HepG2 (cell line): ENCODE data around the gene TEX261. TPM values are rescaled to one million over a fixed set of nuclear protein-coding genes. Genes with fewer than 3 reads are reported as not detected.

Experiments used
- AHDC1 ChIP-seq: sonication (generic); formaldehyde crosslinking; IDR thresholded peaks from 2 replicates; pipeline ENCODE4 v1.5.1; 2020; ENCODE audit warnings: mild to moderate bottlenecking, missing genetic modification reagents, borderline replicate concordance
- ARNT2 ChIP-seq: sonication (generic); formaldehyde crosslinking; IDR thresholded peaks from 2 replicates; pipeline ENCODE4 v1.8.0; 2022; ENCODE audit warnings: mild to moderate bottlenecking, low read depth, missing genetic modification reagents, moderate library complexity
- BCL6 ChIP-seq: IDR thresholded peaks from 2 replicates; pipeline ENCODE4 v1.6.1; 2016; ENCODE audit warnings: missing genetic modification reagents, missing compliant biosample characterization
- GATAD1 ChIP-seq: IDR thresholded peaks from 2 replicates; pipeline ENCODE4 v1.6.1; 2016; ENCODE audit warnings: missing genetic modification reagents, missing compliant biosample characterization
- HNRNPL ChIP-seq: fragments of 200-400 bp; formaldehyde crosslinking; IDR thresholded peaks from 2 replicates; pipeline ENCODE4 v1.6.1; 2017; ENCODE audit warnings: mild to moderate bottlenecking, low read depth, low read length
- HNRNPLL ChIP-seq: fragments of 200-400 bp; formaldehyde crosslinking; IDR thresholded peaks from 2 replicates; pipeline ENCODE4 v1.6.1; 2017; ENCODE audit warnings: mild to moderate bottlenecking, low read depth, low read length; ENCODE audit not compliant: poor library complexity, severe bottlenecking
- IRF2 ChIP-seq: IDR thresholded peaks from 2 replicates; pipeline ENCODE4 v1.6.1; 2018; ENCODE audit warnings: missing genetic modification reagents, missing compliant biosample characterization
- POLR2A ChIP-seq, 2 experiments: IDR thresholded peaks; 2 replicates each; pipeline ENCODE4 v1.6.1; 2011; ENCODE audit warnings: low read depth in 2 of 2, low read length in 2 of 2, mild to moderate bottlenecking in 1 of 2, moderate library complexity in 1 of 2; ENCODE audit not compliant: insufficient read depth in 1 of 2
- SP1 ChIP-seq, 2 experiments: fragments of 450-650 bp in 1 of 2; sonication (generic) in 1 of 2; formaldehyde crosslinking in 1 of 2; IDR thresholded peaks; 2 replicates each; pipeline versions ENCODE4 v1.4.0 to v1.6.1; 2016 to 2020; ENCODE audit warnings: missing genetic modification reagents in 1 of 2
- TAF1 ChIP-seq: sonication (generic); formaldehyde crosslinking; IDR thresholded peaks from 2 replicates; pipeline ENCODE4 v1.4.0; 2020; ENCODE audit warnings: missing genetic modification reagents
- TFDP2 ChIP-seq: sonication (generic); formaldehyde crosslinking; IDR thresholded peaks from 2 replicates; pipeline ENCODE4 v1.4.0; 2020; ENCODE audit warnings: missing genetic modification reagents
- U2AF2 ChIP-seq: fragments of 200-400 bp; formaldehyde crosslinking; IDR thresholded peaks from 2 replicates; pipeline ENCODE4 v1.6.1; 2017; ENCODE audit warnings: low read depth, mild to moderate bottlenecking, low read length
- ZFP90 ChIP-seq: sonication (generic); formaldehyde crosslinking; IDR thresholded peaks from 2 replicates; pipeline ENCODE4 v1.8.0; 2022; ENCODE audit warnings: missing genetic modification reagents, mild to moderate bottlenecking, inconsistent platforms, borderline replicate concordance
- ZNF124 ChIP-seq: sonication (generic); formaldehyde crosslinking; IDR thresholded peaks from 2 replicates; pipeline ENCODE4 v1.4.0; 2020; ENCODE audit warnings: missing genetic modification reagents
- ZNF564 ChIP-seq: sonication (generic); formaldehyde crosslinking; IDR thresholded peaks from 2 replicates; pipeline ENCODE4 v1.8.1; 2023; ENCODE audit warnings: mild to moderate bottlenecking, missing genetic modification reagents
- ZNF639 ChIP-seq: conservative IDR thresholded peaks from 2 replicates; pipeline ENCODE4 v1.6.1; 2018; ENCODE audit warnings: missing genetic modification reagents
- polyA plus RNA-seq, 8 experiments: library from polyadenylated mRNA; depleted of rRNA in 3 of 8; stranded (reverse) in 7 of 8; unstranded in 1 of 8; fragments of >200 nt; fragmentation: Illumina TruSeq in 4 of 8; extraction: Trizol in 4 of 8; gene quantifications; 2 replicates each; pipeline versions ENCODE4 v1.2.1 to v1.2.3, GENCODE V29; 2011 to 2016; ENCODE audit warnings: low read depth in 4 of 8, missing spikeins in 1 of 8, mixed read lengths in 1 of 8; ENCODE audit not compliant: insufficient read depth in 1 of 8
- total RNA-seq, 5 experiments: library from RNA; depleted of rRNA; stranded (reverse); fragments of >200 nt; fragmentation: Illumina TruSeq; extraction: Trizol; gene quantifications; 2 replicates each; pipeline ENCODE4 v1.2.3, GENCODE V29; 2016; ENCODE audit warnings: low read depth in 1 of 5
- TF ChIP-seq, protein P1 (sequence below): IDR thresholded peaks from 2 replicates; pipeline ENCODE4 v1.4.0; 2020; ENCODE audit warnings: mild to moderate bottlenecking, missing genetic modification reagents

TEX261 gene
- total and polyA plus RNA-seq, 2 of the 13 experiments (the other 11 are each of a cell fraction or from before 2014, with no cell fraction given), result 43.8 to 78.7 TPM

DNA sequence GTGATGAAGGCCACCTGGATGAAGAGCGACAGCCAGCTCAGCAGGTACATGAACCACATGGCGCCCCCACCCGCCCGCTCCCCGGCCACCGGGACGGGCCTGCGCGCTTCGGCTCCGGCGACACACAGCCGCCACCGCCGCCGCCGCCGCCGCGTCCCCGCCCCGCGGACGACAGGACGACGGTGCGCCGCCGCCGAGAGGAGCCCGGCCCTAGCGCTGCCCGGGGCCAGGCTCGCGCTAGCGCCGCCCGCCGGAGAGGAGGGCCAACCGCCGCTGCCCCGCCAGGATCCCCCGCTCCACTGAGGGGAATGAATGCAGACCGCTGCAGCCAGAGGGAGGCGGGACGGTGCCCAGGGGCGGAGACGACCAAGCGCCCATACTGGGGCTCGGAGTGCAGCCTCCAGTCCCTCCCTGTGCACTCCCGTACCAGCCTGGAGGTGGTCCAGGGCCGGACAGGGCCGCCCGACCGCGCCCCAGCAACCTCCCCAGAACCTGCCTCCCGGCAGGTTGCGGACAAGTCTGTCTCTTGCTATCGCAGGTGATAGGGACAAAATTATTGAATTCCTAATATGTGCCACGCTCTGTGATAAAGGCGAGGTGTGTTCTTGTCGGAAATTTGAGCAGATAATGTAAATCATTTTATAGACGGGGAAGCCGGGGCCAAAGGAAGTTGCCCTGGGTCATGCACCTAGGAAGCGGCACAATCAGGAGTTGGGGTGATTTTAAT is at the start of gene TEX261 (continued):
- peak; percentile 87 for TF ChIP-seq GATAD1 (CRISPR knock-in tag)
- peak; percentile 87 for TF ChIP-seq IRF2 (CRISPR knock-in tag)
- peak; percentile 88 for TF ChIP-seq HNRNPL
- TF ChIP-seq ZNF124, result peak; percentile 69; the same call in 1 of the 2 replicates
- TF ChIP-seq ARNT2 (CRISPR knock-in tag), result peak; percentile 95
- no peak; the same call in 1 of the 2 replicates for TF ChIP-seq U2AF2
- TF ChIP-seq TFDP2 (CRISPR knock-in tag), result peak; percentile 37; the same call in 1 of the 2 replicates
- TF ChIP-seq TAF1 (CRISPR knock-in tag), result peak; percentile 30; the same call in 1 of the 2 replicates
- TF ChIP-seq SP1 (IDR thresholded peaks at IDR 0.05), result no peak
- peak; percentile 60 for TF ChIP-seq SP1 (CRISPR knock-in tag; IDR thresholded peaks at IDR 0.05)
- peak; percentile 97 for TF ChIP-seq ZNF639 (CRISPR knock-in tag)
- TF ChIP-seq POLR2A (IDR thresholded peaks at IDR 0.05; ENCODE audit: insufficient read depth in 1 of 2, low read depth in 2 of 2, low read length in 2 of 2), result peak; percentile 75 to 81
- TF ChIP-seq ZNF564 (CRISPR knock-in tag), result peak; percentile 47; the same call in 1 of the 2 replicates
- peak; percentile 57 for TF ChIP-seq HNRNPLL
- TF ChIP-seq AHDC1 (CRISPR knock-in tag), result no peak
- 0 out of 2 replicates have a peak, but pooled peaks have one; percentile 17 for TF ChIP-seq BCL6 (CRISPR knock-in tag)
- peak; percentile 74; the same call in 1 of the 2 replicates for TF ChIP-seq ZFP90 (CRISPR knock-in tag)
- TF ChIP-seq, protein P1, sequence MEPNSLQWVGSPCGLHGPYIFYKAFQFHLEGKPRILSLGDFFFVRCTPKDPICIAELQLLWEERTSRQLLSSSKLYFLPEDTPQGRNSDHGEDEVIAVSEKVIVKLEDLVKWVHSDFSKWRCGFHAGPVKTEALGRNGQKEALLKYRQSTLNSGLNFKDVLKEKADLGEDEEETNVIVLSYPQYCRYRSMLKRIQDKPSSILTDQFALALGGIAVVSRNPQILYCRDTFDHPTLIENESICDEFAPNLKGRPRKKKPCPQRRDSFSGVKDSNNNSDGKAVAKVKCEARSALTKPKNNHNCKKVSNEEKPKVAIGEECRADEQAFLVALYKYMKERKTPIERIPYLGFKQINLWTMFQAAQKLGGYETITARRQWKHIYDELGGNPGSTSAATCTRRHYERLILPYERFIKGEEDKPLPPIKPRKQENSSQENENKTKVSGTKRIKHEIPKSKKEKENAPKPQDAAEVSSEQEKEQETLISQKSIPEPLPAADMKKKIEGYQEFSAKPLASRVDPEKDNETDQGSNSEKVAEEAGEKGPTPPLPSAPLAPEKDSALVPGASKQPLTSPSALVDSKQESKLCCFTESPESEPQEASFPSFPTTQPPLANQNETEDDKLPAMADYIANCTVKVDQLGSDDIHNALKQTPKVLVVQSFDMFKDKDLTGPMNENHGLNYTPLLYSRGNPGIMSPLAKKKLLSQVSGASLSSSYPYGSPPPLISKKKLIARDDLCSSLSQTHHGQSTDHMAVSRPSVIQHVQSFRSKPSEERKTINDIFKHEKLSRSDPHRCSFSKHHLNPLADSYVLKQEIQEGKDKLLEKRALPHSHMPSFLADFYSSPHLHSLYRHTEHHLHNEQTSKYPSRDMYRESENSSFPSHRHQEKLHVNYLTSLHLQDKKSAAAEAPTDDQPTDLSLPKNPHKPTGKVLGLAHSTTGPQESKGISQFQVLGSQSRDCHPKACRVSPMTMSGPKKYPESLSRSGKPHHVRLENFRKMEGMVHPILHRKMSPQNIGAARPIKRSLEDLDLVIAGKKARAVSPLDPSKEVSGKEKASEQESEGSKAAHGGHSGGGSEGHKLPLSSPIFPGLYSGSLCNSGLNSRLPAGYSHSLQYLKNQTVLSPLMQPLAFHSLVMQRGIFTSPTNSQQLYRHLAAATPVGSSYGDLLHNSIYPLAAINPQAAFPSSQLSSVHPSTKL (CRISPR knock-in tag), result peak; percentile 39; the same call in 1 of the 2 replicates
